HG03469 (cell line): ENCODE data around the gene PCDHA8.
"Not testable (repeated sequence)": the region's sequence is repeated elsewhere in the genome, so short reads cannot be mapped to it uniquely, and the experiment has no call there.

Source experiments
- ATAC-seq: cut with Tn5 transposase; IDR thresholded peaks from one replicate; pipeline ENCODE4 v1.9.1; 2021; ENCODE audit warnings: mild to moderate bottlenecking, moderate library complexity, moderate number of reproducible peaks; ENCODE audit not compliant: unreplicated experiment

Gene PCDHA8

GRCh38 chr5:140840978-140841962 is at the start of gene PCDHA8:
TSS of gene PCDHA8 (plus strand) at chr5:140841187. CDS start at chr5:140841322, 135 bp downstream.
- no peak for ATAC-seq

- ATAC-seq: no peak
Measured at GRCh38 chr5:140794595-140795258, 46.3 kb upstream of the PCDHA8 start, which contains the start of gene PCDHA2. TSS of gene PCDHA2 (plus strand) at chr5:140794852.

- no peak for ATAC-seq
Measured at GRCh38 chr5:140795259-140795641, 45.7 kb upstream of the PCDHA8 start.

- not testable (repeated sequence) for ATAC-seq
Measured at GRCh38 chr5:140796072-140796717, 44.8 kb upstream of the PCDHA8 start.

- ATAC-seq: no peak
Measured at GRCh38 chr5:140796718-140797095, 44.3 kb upstream of the PCDHA8 start.

GRCh38 chr5:140800816-140801493 is 40.0 kb upstream of the PCDHA8 start, which contains the start of gene PCDHA3:
TSS of gene PCDHA3 (plus strand) at chr5:140801057.
- ATAC-seq: no peak

GRCh38 chr5:140801494-140801841 is 39.5 kb upstream of the PCDHA8 start:
- no peak for ATAC-seq

- not testable (repeated sequence) for ATAC-seq
Measured at GRCh38 chr5:140802381-140802780, 38.6 kb upstream of the PCDHA8 start.

- no peak for ATAC-seq
Measured at GRCh38 chr5:140802781-140803271, 38.2 kb upstream of the PCDHA8 start.

GRCh38 chr5:140806834-140807775 is 33.9 kb upstream of the PCDHA8 start, which contains the start of gene PCDHA4:
TSS of gene PCDHA4 (plus strand) at chr5:140807068.
- ATAC-seq: no peak

GRCh38 chr5:140808241-140808888 is 32.6 kb upstream of the PCDHA8 start:
- ATAC-seq: not testable (repeated sequence)

- no peak for ATAC-seq
Measured at GRCh38 chr5:140808889-140809291, 32.1 kb upstream of the PCDHA8 start.

GRCh38 chr5:140821375-140822280 is 19.4 kb upstream of the PCDHA8 start, which contains the start of gene PCDHA5:
TSS of gene PCDHA5 (plus strand) at chr5:140821613.
- ATAC-seq: no peak

GRCh38 chr5:140822281-140822629 is 18.7 kb upstream of the PCDHA8 start:
- no peak for ATAC-seq

GRCh38 chr5:140822969-140823368 is 18.0 kb upstream of the PCDHA8 start:
- ATAC-seq: not testable (repeated sequence)

- no peak for ATAC-seq
Measured at GRCh38 chr5:140823475-140823874, 17.5 kb upstream of the PCDHA8 start.

- ATAC-seq: no peak
Measured at GRCh38 chr5:140827704-140828361, 13.2 kb upstream of the PCDHA8 start, which contains the start of gene PCDHA6. TSS of gene PCDHA6 (plus strand) at chr5:140827960. CDS start at chr5:140828092, 132 bp downstream.
